Parathyroid adenoma (tissue), 2 donors: ENCODE measurements around the gene INPP5A.

Experiments
- H2AFZ ChIP-seq: fragments of 300-600 bp; sonication (generic); one replicate; pipeline ENCODE4 v1.7.0; 2017; ENCODE audit warnings: antibody characterized with exemption, mild to moderate bottlenecking
- H3K27ac ChIP-seq: fragments of 300-600 bp; sonication (generic); one replicate; pipeline ENCODE4 v1.7.0; 2017
- H3K27me3 ChIP-seq: fragments of 300-600 bp; sonication (generic); one replicate; pipeline ENCODE4 v1.7.0; 2017; ENCODE audit warnings: low read length; ENCODE audit not compliant: control insufficient read depth, insufficient read depth
- H3K36me3 ChIP-seq: fragments of 300-600 bp; sonication (generic); one replicate; pipeline ENCODE4 v1.7.0; 2017; ENCODE audit warnings: low read length; ENCODE audit not compliant: control insufficient read depth, insufficient read depth
- H3K4me1 ChIP-seq: fragments of 300-600 bp; sonication (generic); one replicate; pipeline ENCODE4 v1.7.0; 2017; ENCODE audit warnings: control low read depth
- H3K4me2 ChIP-seq: fragments of 300-600 bp; sonication (generic); one replicate; pipeline ENCODE4 v1.7.0; 2017; ENCODE audit warnings: low read length
- H3K4me3 ChIP-seq: fragments of 300-600 bp; sonication (generic); one replicate; pipeline ENCODE4 v1.7.0; 2017; ENCODE audit warnings: low read depth, low read length
- H3K79me2 ChIP-seq: fragments of 300-600 bp; sonication (generic); one replicate; pipeline ENCODE4 v1.7.0; 2017; ENCODE audit warnings: control low read depth
- H3K9ac ChIP-seq: fragments of 300-600 bp; sonication (generic); one replicate; pipeline ENCODE4 v1.7.0; 2017; ENCODE audit warnings: mild to moderate bottlenecking
- H3K9me3 ChIP-seq: fragments of 300-600 bp; sonication (generic); one replicate; pipeline ENCODE4 v1.7.0; 2017; ENCODE audit warnings: low read length; ENCODE audit not compliant: control insufficient read depth
- TF ChIP-seq, protein P1 (sequence below): fragments of 300-600 bp; sonication (generic); IDR thresholded peaks from one replicate; pipeline ENCODE4 v1.7.0; 2017; ENCODE audit warnings: antibody characterized with exemption, mild to moderate bottlenecking
- donor health status: primary hyperparathyroidism.

INPP5A gene

DNA sequence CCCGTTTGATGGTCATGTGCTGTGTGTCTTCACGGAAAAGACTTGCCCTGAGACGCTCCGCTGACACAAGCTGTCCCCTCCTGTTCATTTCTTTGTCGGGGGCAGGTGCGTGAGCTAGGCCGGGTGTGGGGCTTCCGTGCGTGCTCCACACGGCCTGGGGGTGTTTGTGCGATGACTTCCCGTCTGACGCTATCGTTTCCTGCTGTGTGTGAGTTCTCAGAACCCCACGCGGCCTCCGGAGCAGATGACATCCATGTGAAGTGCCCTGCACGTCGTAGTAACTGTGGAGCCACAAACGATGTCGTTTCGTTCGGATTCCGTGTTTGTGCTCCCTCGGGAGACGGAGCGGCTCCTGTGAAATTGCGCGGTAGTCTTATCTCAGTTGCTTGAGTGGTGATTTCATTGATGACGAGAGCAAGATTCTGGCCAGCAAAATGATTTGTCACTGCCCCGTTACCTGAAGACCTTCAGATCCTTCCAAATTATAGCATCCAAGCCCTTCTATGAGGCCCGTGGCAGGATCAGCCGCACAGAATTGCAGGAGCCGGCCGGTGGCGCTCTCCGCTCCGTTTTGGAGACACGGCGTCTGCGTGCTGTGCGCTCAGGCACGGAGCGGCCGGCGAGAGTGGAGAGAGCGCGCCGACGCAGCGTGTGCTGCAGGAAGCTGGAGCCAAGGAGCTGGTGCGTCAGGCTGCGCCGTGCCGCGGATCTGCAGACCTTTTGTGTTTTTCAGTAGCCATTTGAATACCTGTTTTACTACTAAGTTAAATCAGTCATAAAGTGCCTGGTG, 153.4 kb downstream of the INPP5A start:
- Histone ChIP-seq H3K79me2 (no peaks in the 10 kb centered on the region), H3K9ac (no peak overlapping the region), H3K27me3 (no peaks in the 10 kb centered on the region), H2AFZ (no peak overlapping the region), H3K4me1 (no peaks in the 10 kb centered on the region), H3K4me3 (no peak overlapping the region), H3K4me2 (no peak overlapping the region), H3K27ac (no peak overlapping the region), H3K9me3 (no peaks in the 10 kb centered on the region), H3K36me3 (no peaks in the 10 kb centered on the region)
- TF ChIP-seq, protein P1, sequence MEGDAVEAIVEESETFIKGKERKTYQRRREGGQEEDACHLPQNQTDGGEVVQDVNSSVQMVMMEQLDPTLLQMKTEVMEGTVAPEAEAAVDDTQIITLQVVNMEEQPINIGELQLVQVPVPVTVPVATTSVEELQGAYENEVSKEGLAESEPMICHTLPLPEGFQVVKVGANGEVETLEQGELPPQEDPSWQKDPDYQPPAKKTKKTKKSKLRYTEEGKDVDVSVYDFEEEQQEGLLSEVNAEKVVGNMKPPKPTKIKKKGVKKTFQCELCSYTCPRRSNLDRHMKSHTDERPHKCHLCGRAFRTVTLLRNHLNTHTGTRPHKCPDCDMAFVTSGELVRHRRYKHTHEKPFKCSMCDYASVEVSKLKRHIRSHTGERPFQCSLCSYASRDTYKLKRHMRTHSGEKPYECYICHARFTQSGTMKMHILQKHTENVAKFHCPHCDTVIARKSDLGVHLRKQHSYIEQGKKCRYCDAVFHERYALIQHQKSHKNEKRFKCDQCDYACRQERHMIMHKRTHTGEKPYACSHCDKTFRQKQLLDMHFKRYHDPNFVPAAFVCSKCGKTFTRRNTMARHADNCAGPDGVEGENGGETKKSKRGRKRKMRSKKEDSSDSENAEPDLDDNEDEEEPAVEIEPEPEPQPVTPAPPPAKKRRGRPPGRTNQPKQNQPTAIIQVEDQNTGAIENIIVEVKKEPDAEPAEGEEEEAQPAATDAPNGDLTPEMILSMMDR, result no peak

DNA sequence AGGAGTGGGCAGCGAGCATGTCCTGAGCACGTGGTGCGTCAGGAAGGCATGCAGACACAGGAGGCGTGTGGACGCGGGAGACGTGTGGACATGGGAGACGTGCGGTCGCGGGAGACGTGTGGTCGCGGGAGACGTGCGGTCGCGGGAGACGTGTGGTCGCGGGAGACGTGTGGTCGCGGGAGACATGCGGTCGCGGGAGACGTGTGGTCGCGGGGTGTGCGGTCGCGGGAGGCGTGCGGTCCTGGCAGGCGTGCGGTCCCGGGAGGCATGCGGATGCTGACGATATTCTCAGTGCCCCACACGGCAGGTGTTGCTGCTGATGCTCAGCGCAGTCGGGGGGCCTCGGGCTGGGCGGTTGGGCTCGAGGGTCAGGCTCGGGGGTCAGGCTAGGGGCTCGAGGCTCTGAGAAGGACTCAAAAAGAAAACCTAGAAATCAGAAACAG, 154.1 kb downstream of the INPP5A start:
- H3K9me3 ChIP-seq, result no peaks in the 10 kb centered on the region
- H3K9ac ChIP-seq, result no peak overlapping the region
- TF ChIP-seq, protein P1, result no peak
- H3K4me3 ChIP-seq, result no peak overlapping the region
- no peak overlapping the region for H3K27ac ChIP-seq
- no peaks in the 10 kb centered on the region for H3K79me2 ChIP-seq
- no peak overlapping the region for H3K4me2 ChIP-seq
- H3K4me1 ChIP-seq, result no peaks in the 10 kb centered on the region
- H3K36me3 ChIP-seq, result no peaks in the 10 kb centered on the region
- no peak overlapping the region for H2AFZ ChIP-seq
- H3K27me3 ChIP-seq, result no peaks in the 10 kb centered on the region

DNA sequence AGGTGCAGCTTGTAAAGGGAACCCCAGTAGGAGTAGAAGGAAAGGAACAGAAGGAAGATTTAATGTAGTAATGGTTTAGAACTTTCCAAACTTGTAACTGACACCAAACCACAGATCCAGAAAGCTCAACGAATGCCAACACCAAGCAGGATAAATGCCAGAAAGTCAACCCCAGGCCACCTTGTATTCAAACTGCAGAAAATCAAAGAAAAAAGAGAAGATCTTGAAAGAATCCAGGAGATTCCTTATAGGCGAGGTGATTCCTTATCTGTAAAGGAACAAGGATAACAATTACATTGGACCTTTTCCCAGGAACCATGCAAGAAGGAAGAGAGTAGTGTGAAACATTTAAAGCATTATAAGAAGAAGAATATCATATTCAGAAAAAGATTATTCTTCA, 154.7 kb downstream of the INPP5A start:
- no peak overlapping the region for H3K4me2 ChIP-seq
- no peaks in the 10 kb centered on the region for H3K4me1 ChIP-seq
- no peak overlapping the region for H2AFZ ChIP-seq
- no peaks in the 10 kb centered on the region for H3K27me3 ChIP-seq
- TF ChIP-seq, protein P1, result no peak
- H3K36me3 ChIP-seq, result no peaks in the 10 kb centered on the region
- H3K9ac ChIP-seq, result no peak overlapping the region
- no peaks in the 10 kb centered on the region for H3K9me3 ChIP-seq
- no peak overlapping the region for H3K4me3 ChIP-seq
- H3K27ac ChIP-seq, result no peak overlapping the region
- no peaks in the 10 kb centered on the region for H3K79me2 ChIP-seq

DNA sequence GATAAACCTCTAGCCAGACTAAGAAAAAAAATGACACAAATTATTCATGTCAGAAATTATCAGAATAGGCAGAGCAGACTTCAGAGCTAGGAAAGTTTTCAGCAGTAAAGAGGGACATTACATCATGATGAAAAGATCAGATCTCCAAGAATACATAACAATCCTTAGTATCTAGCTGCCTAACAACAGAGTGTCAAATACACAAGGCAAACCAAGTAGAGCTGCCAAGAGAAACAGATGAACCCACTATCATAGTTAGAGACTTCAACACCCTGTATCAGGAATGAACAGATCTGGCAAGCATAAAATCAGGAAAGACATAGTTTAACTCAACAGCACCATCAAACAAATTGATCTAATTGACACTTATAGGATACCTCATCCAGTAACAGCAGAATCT, 156.1 kb downstream of the INPP5A start:
- Histone ChIP-seq H3K79me2 (no peaks in the 10 kb centered on the region), H3K4me2 (no peak overlapping the region), H3K9ac (no peak overlapping the region), H3K27ac (no peak overlapping the region), H3K4me3 (no peak overlapping the region), H3K9me3 (no peaks in the 10 kb centered on the region), H3K27me3 (no peaks in the 10 kb centered on the region), H3K4me1 (no peaks in the 10 kb centered on the region), H2AFZ (no peak overlapping the region), H3K36me3 (no peaks in the 10 kb centered on the region)
- TF ChIP-seq, protein P1, result no peak

DNA sequence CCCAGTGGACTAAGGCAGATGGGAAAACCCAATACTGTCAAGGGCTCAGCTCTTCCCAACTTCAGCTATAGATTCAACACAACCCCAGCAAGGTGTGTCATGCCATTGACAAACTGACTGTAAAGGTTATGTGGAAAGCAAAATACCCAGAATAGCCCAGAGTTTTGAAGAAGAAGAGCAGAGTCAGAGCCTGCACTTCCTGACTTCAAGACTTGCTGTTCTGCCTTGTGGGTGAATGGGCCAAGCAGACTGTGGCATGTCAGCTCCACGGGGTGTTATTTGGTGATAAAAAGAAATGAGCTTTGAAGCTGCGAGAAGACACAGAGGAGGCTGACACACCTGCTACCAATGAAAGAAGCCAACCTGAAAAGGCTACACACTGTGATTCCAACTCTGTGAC, 158.6 kb downstream of the INPP5A start:
- Histone ChIP-seq H3K27ac (no peak overlapping the region), H3K36me3 (no peaks in the 10 kb centered on the region), H3K4me1 (no peaks in the 10 kb centered on the region), H3K9ac (no peak overlapping the region), H3K4me2 (no peak overlapping the region), H3K27me3 (no peaks in the 10 kb centered on the region), H2AFZ (no peak overlapping the region), H3K4me3 (no peak overlapping the region), H3K9me3 (no peaks in the 10 kb centered on the region), H3K79me2 (no peaks in the 10 kb centered on the region)
- TF ChIP-seq, protein P1, result no peak
